Osteoblast (primary cell): ENCODE data around the gene CGNL1. TPM values are rescaled to one million over a fixed set of nuclear protein-coding genes. Genes with fewer than 3 reads are reported as not detected.

Experiments used
- DNase-seq: peaks from one replicate; pipeline ENCODE4 v3.0.0; 2011; ENCODE audit warnings: low spot score, mixed read lengths; ENCODE audit not compliant: insufficient read length; ENCODE audit errors: missing footprints
- H2AFZ ChIP-seq: 2 replicates; pipeline ENCODE4 v1.6.0; 2011; ENCODE audit warnings: mild to moderate bottlenecking, low read length
- H3K27ac ChIP-seq: 2 replicates; pipeline ENCODE4 v1.5.1; 2011; ENCODE audit warnings: mild to moderate bottlenecking, low read depth, low read length, moderate library complexity
- H3K27me3 ChIP-seq: 2 replicates; pipeline ENCODE4 v1.6.0; 2012; ENCODE audit warnings: mild to moderate bottlenecking, control low read depth, inconsistent platforms, low read length, moderate library complexity; ENCODE audit not compliant: insufficient read depth
- H3K36me3 ChIP-seq: 2 replicates; pipeline ENCODE4 v1.5.1; 2011; ENCODE audit warnings: mild to moderate bottlenecking, low read length, control low read depth, moderate library complexity; ENCODE audit not compliant: insufficient read depth
- H3K4me1 ChIP-seq: 2 replicates; pipeline ENCODE4 v1.5.1; 2011; ENCODE audit warnings: mild to moderate bottlenecking, low read length, control low read depth, moderate library complexity; ENCODE audit not compliant: insufficient read depth
- H3K4me2 ChIP-seq: 2 replicates; pipeline ENCODE4 v1.6.0; 2011; ENCODE audit warnings: mild to moderate bottlenecking, low read length; ENCODE audit not compliant: insufficient read depth
- H3K4me3 ChIP-seq: fragments of 200-600 bp; sonication (generic); 3 replicates; pipeline ENCODE4 v1.5.1; 2012; ENCODE audit warnings: mild to moderate bottlenecking, low read length, inconsistent platforms; ENCODE audit not compliant: insufficient read depth
- H3K79me2 ChIP-seq: 2 replicates; pipeline ENCODE4 v1.6.0; 2012; ENCODE audit warnings: mild to moderate bottlenecking, low read length, control low read depth, inconsistent platforms; ENCODE audit not compliant: insufficient read depth
- H3K9me3 ChIP-seq: 2 replicates; pipeline ENCODE4 v1.5.1; 2011; ENCODE audit warnings: low read depth, low read length, control low read depth
- H4K20me1 ChIP-seq: 2 replicates; pipeline ENCODE4 v1.6.0; 2012; ENCODE audit warnings: mild to moderate bottlenecking, low read length, control low read depth; ENCODE audit not compliant: insufficient read depth
- CTCF ChIP-seq: IDR thresholded peaks from 2 replicates; pipeline ENCODE4 v1.5.1; 2011; ENCODE audit warnings: mild to moderate bottlenecking, low read depth, low read length, moderate library complexity; ENCODE audit errors: extremely low read depth
- total RNA-seq: library from RNA; depleted of rRNA; stranded (reverse); fragments of >200 nt; gene quantifications from 2 replicates; pipeline ENCODE4 v1.2.3, GENCODE V29; 2012

The CGNL1 gene
- total RNA-seq, 1 donor = 1.1 TPM

- Histone ChIP-seq H4K20me1 (no peaks in the 10 kb centered on the region), H2AFZ (no peak overlapping the region), H3K27ac (no peak overlapping the region), H3K27me3 (no peaks in the 10 kb centered on the region), H3K36me3 (no peaks in the 10 kb centered on the region), H3K4me2 (no peak overlapping the region), H3K4me1 (no peaks in the 10 kb centered on the region), H3K79me2 (no peaks in the 10 kb centered on the region), H3K4me3 (no peak overlapping the region), H3K9me3 (no peaks in the 10 kb centered on the region)
- no peak for TF ChIP-seq CTCF
- DNase-seq = no peak
These were observed 32.0 kb upstream of the CGNL1 start for GRCh38 chr15:57344282-57344681.

- Histone ChIP-seq H3K4me1 (no peaks in the 10 kb centered on the region), H3K36me3 (no peaks in the 10 kb centered on the region), H4K20me1 (no peaks in the 10 kb centered on the region), H3K79me2 (no peaks in the 10 kb centered on the region), H3K4me2 (no peak overlapping the region), H3K27me3 (no peaks in the 10 kb centered on the region), H3K27ac (no peak overlapping the region), H3K9me3 (no peaks in the 10 kb centered on the region), H3K4me3 (no peak overlapping the region), H2AFZ (no peak overlapping the region)
- TF ChIP-seq CTCF = peak; percentile 52
- no peak for DNase-seq
These were observed 30.7 kb upstream of the CGNL1 start for GRCh38 chr15:57345584-57345983.

GRCh38 chr15:57348081-57348480 lies 28.2 kb upstream of the CGNL1 start:
- TF ChIP-seq CTCF = no peak
- Histone ChIP-seq H3K27me3 (no peaks in the 10 kb centered on the region), H3K9me3 (no peaks in the 10 kb centered on the region), H3K36me3 (no peaks in the 10 kb centered on the region), H3K79me2 (no peaks in the 10 kb centered on the region), H3K4me1 (no peaks in the 10 kb centered on the region), H3K27ac (no peak overlapping the region), H3K4me2 (no peak overlapping the region), H3K4me3 (no peak overlapping the region), H4K20me1 (no peaks in the 10 kb centered on the region), H2AFZ (no peak overlapping the region)
- DNase-seq = no peak

- Histone ChIP-seq H3K27ac (no peak overlapping the region), H3K9me3 (no peaks in the 10 kb centered on the region), H3K4me1 (peaks cover 13% of the 10 kb centered on the region), H3K4me3 (no peak overlapping the region), H3K27me3 (no peaks in the 10 kb centered on the region), H3K79me2 (no peaks in the 10 kb centered on the region), H3K4me2 (no peak overlapping the region), H2AFZ (no peak overlapping the region), H4K20me1 (no peaks in the 10 kb centered on the region), H3K36me3 (no peaks in the 10 kb centered on the region)
- TF ChIP-seq CTCF = no peak
- no peak for DNase-seq
These were observed 23.6 kb upstream of the CGNL1 start for GRCh38 chr15:57352535-57353316.
